HepG2 (cell line): ENCODE data around the gene TBX6. TPM values are rescaled to one million over a fixed set of nuclear protein-coding genes. Genes with fewer than 3 reads are reported as not detected.

ENCODE experiments used
- BATF2 ChIP-seq: sonication (generic); formaldehyde crosslinking; IDR thresholded peaks from 2 replicates; pipeline ENCODE4 v1.8.0; 2022; ENCODE audit warnings: mild to moderate bottlenecking, missing genetic modification reagents, moderate library complexity
- DPF2 ChIP-seq: sonication (generic); formaldehyde crosslinking; IDR thresholded peaks from 2 replicates; pipeline ENCODE4 v1.4.0; 2020; ENCODE audit warnings: mild to moderate bottlenecking, low read depth, missing genetic modification reagents, borderline replicate concordance
- FIP1L1 ChIP-seq: fragments of 200-400 bp; formaldehyde crosslinking; IDR thresholded peaks from 2 replicates; pipeline ENCODE4 v1.6.1; 2018; ENCODE audit warnings: low read depth, mild to moderate bottlenecking, low read length, moderate library complexity, borderline replicate concordance; ENCODE audit not compliant: insufficient read depth
- GATAD2A ChIP-seq: IDR thresholded peaks from 2 replicates; pipeline ENCODE4 v1.6.1; 2016
- ISL2 ChIP-seq: sonication (generic); formaldehyde crosslinking; IDR thresholded peaks from 2 replicates; pipeline ENCODE4 v1.5.0; 2020; ENCODE audit warnings: missing genetic modification reagents
- MTF1 ChIP-seq: sonication (generic); formaldehyde crosslinking; IDR thresholded peaks from 2 replicates; pipeline ENCODE4 v1.5.0; 2020; ENCODE audit warnings: missing genetic modification reagents
- NR2F2 ChIP-seq: IDR thresholded peaks from 2 replicates; pipeline ENCODE4 v1.6.1; 2012; ENCODE audit warnings: low read depth, inconsistent platforms, borderline replicate concordance
- POLR2AphosphoS2 ChIP-seq: IDR thresholded peaks from 2 replicates; pipeline ENCODE4 v1.6.1; 2011; ENCODE audit warnings: low read depth, low read length, improper control_type of control experiment
- SALL2 ChIP-seq: sonication (generic); formaldehyde crosslinking; IDR thresholded peaks from 2 replicates; pipeline ENCODE4 v1.8.1; 2023; ENCODE audit warnings: mild to moderate bottlenecking, missing genetic modification reagents, inconsistent platforms
- SP4 ChIP-seq: sonication (generic); formaldehyde crosslinking; IDR thresholded peaks from 2 replicates; pipeline ENCODE4 v1.8.1; 2023; ENCODE audit warnings: mild to moderate bottlenecking, missing genetic modification reagents
- SPEN ChIP-seq: sonication (generic); formaldehyde crosslinking; IDR thresholded peaks from 2 replicates; pipeline ENCODE4 v1.5.1; 2020; ENCODE audit warnings: low read depth, mild to moderate bottlenecking, missing genetic modification reagents
- TEAD2 ChIP-seq: sonication (generic); formaldehyde crosslinking; IDR thresholded peaks from 2 replicates; pipeline ENCODE4 v1.9.0; 2021; ENCODE audit warnings: missing genetic modification reagents
- TFAP4 ChIP-seq: sonication (generic); IDR thresholded peaks from 2 replicates; pipeline ENCODE4 v1.6.1; 2016; ENCODE audit warnings: low read depth, borderline replicate concordance
- ZBTB37 ChIP-seq: sonication (generic); formaldehyde crosslinking; IDR thresholded peaks from 2 replicates; pipeline ENCODE4 v1.4.0; 2020; ENCODE audit warnings: mild to moderate bottlenecking, missing genetic modification reagents
- ZBTB7A ChIP-seq: sonication (generic); formaldehyde crosslinking; IDR thresholded peaks from 2 replicates; pipeline ENCODE4 v1.8.0; 2022; ENCODE audit warnings: mild to moderate bottlenecking, missing genetic modification reagents
- ZBTB7B ChIP-seq: sonication (generic); formaldehyde crosslinking; IDR thresholded peaks from 2 replicates; pipeline ENCODE4 v1.4.0; 2020; ENCODE audit warnings: missing genetic modification reagents
- ZMAT5 ChIP-seq: sonication (generic); formaldehyde crosslinking; IDR thresholded peaks from 2 replicates; pipeline ENCODE4 v1.5.0; 2020; ENCODE audit warnings: mild to moderate bottlenecking, low read depth, missing genetic modification reagents, borderline replicate concordance
- ZNF225 ChIP-seq: sonication (generic); formaldehyde crosslinking; IDR thresholded peaks from 2 replicates; pipeline ENCODE4 v1.4.0; 2020; ENCODE audit warnings: mild to moderate bottlenecking, missing genetic modification reagents
- ZNF253 ChIP-seq: sonication (generic); formaldehyde crosslinking; IDR thresholded peaks from 2 replicates; pipeline ENCODE4 v1.8.0; 2022; ENCODE audit warnings: mild to moderate bottlenecking, missing genetic modification reagents, borderline replicate concordance
- ZNF329 ChIP-seq: sonication (generic); formaldehyde crosslinking; IDR thresholded peaks from 2 replicates; pipeline ENCODE4 v1.9.0; 2021; ENCODE audit warnings: low read depth, mild to moderate bottlenecking, missing genetic modification reagents
- ZNF354B ChIP-seq: sonication (generic); formaldehyde crosslinking; IDR thresholded peaks from 2 replicates; pipeline ENCODE4 v1.8.0; 2022; ENCODE audit warnings: mild to moderate bottlenecking, missing genetic modification reagents
- ZNF512 ChIP-seq: sonication (generic); formaldehyde crosslinking; IDR thresholded peaks from 2 replicates; pipeline ENCODE4 v1.4.0; 2020; ENCODE audit warnings: mild to moderate bottlenecking, missing genetic modification reagents
- ZNF543 ChIP-seq: sonication (generic); formaldehyde crosslinking; IDR thresholded peaks from 2 replicates; pipeline ENCODE4 v1.4.0; 2020; ENCODE audit warnings: mild to moderate bottlenecking, missing genetic modification reagents
- ZNF547 ChIP-seq: sonication (generic); formaldehyde crosslinking; IDR thresholded peaks from 2 replicates; pipeline ENCODE4 v1.5.1; 2020; ENCODE audit warnings: mild to moderate bottlenecking, missing genetic modification reagents
- ZNF616 ChIP-seq: sonication (generic); formaldehyde crosslinking; IDR thresholded peaks from 2 replicates; pipeline ENCODE4 v1.5.0; 2020; ENCODE audit warnings: low read depth, mild to moderate bottlenecking, missing genetic modification reagents
- ZNF776 ChIP-seq: sonication (generic); formaldehyde crosslinking; IDR thresholded peaks from 2 replicates; pipeline ENCODE4 v1.4.0; 2020; ENCODE audit warnings: mild to moderate bottlenecking, missing genetic modification reagents
- polyA plus RNA-seq, 8 experiments: library from polyadenylated mRNA; depleted of rRNA in 3 of 8; stranded (reverse) in 7 of 8; unstranded in 1 of 8; fragments of >200 nt; fragmentation: Illumina TruSeq in 4 of 8; extraction: Trizol in 4 of 8; gene quantifications; 2 replicates each; pipeline versions ENCODE4 v1.2.1 to v1.2.3, GENCODE V29; 2011 to 2016; ENCODE audit warnings: low read depth in 4 of 8, missing spikeins in 1 of 8, mixed read lengths in 1 of 8; ENCODE audit not compliant: insufficient read depth in 1 of 8
- total RNA-seq, 5 experiments: library from RNA; depleted of rRNA; stranded (reverse); fragments of >200 nt; fragmentation: Illumina TruSeq; extraction: Trizol; gene quantifications; 2 replicates each; pipeline ENCODE4 v1.2.3, GENCODE V29; 2016; ENCODE audit warnings: low read depth in 1 of 5

Gene TBX6
- total and polyA plus RNA-seq, 2 of the 13 experiments (the other 11 are each of a cell fraction or from before 2014, with no cell fraction given) = 0.24 to 0.42 TPM

GRCh38 chr16:30088832-30089624, 2.7 kb downstream of the TBX6 start (continued):
- TF ChIP-seq ZNF776 (CRISPR knock-in tag) (no peak; the same call in 1 of the 2 replicates), MTF1 (no peak), ZBTB37 (no peak), SPEN (CRISPR knock-in tag) (peak; percentile 67), ZMAT5 (no peak), FIP1L1 (no peak), GATAD2A (CRISPR knock-in tag) (no peak), ISL2 (CRISPR knock-in tag) (no peak), POLR2AphosphoS2 (no peak), NR2F2 (no peak), ZNF354B (no peak), SP4 (CRISPR knock-in tag) (no peak), ZNF253 (no peak), SALL2 (CRISPR knock-in tag) (0 out of 2 replicates have a peak, but pooled peaks have one; percentile 55), ZNF329 (CRISPR knock-in tag) (0 out of 2 replicates have a peak, but pooled peaks have one; percentile 30), ZNF547 (0 out of 2 replicates have a peak, but pooled peaks have one; percentile 10), ZNF512 (CRISPR knock-in tag) (no peak), TEAD2 (CRISPR knock-in tag) (0 out of 2 replicates have a peak, but pooled peaks have one; percentile 35), DPF2 (CRISPR knock-in tag) (no peak), ZBTB7B (CRISPR knock-in tag) (0 out of 2 replicates have a peak, but pooled peaks have one; percentile 38), ZNF543 (CRISPR knock-in tag) (no peak), BATF2 (no peak), ZNF616 (CRISPR knock-in tag) (no peak), ZBTB7A (CRISPR knock-in tag) (no peak), TFAP4 (peak; percentile 33; the same call in 1 of the 2 replicates), ZNF225 (CRISPR knock-in tag) (0 out of 2 replicates have a peak, but pooled peaks have one; percentile 17)
